ENCODE measurements around the gene SCAP. TPM values are rescaled to one million over a fixed set of nuclear protein-coding genes. Genes with fewer than 3 reads are reported as not detected.
A peak's percentile ranks its signal among the peaks of the same experiment; 100 is the strongest.

SCAP gene
- total and polyA plus RNA-seq, 2 of the 13 experiments (the other 11 are each of a cell fraction or from before 2014, with no cell fraction given) = 40.4 to 53.3 TPM

- no peak for TF ChIP-seq ATF7 (IDR thresholded peaks at IDR 0.05)
- TF ChIP-seq ATF7 (CRISPR knock-in tag; IDR thresholded peaks at IDR 0.05) = no peak
- peak; percentile 88 for TF ChIP-seq NCOA1 (CRISPR knock-in tag; IDR thresholded peaks at IDR 0.05)
- peak; percentile 85 for TF ChIP-seq PHF8 (CRISPR knock-in tag; IDR thresholded peaks at IDR 0.05)
- no peak for TF ChIP-seq IKZF4 (CRISPR knock-in tag; IDR thresholded peaks at IDR 0.05; ENCODE audit: borderline replicate concordance, low read depth, not compliant biosample characterization)
- TF ChIP-seq CCDC6 (CRISPR knock-in tag; IDR thresholded peaks at IDR 0.05) = 0 out of 2 replicates have a peak, but pooled peaks have one; percentile 39
- no peak for TF ChIP-seq PHF5A (CRISPR knock-in tag; IDR thresholded peaks at IDR 0.05; ENCODE audit: low read depth, unreplicated experiment)
- no peak for TF ChIP-seq CHCHD3 (CRISPR knock-in tag; IDR thresholded peaks at IDR 0.05)
- no peak for TF ChIP-seq GPN1 (CRISPR knock-in tag; IDR thresholded peaks at IDR 0.05; ENCODE audit: borderline replicate concordance)
- TF ChIP-seq ATRX (CRISPR knock-in tag; IDR thresholded peaks at IDR 0.05; ENCODE audit: borderline replicate concordance) = no peak
- TF ChIP-seq JARID2 (CRISPR knock-in tag; IDR thresholded peaks at IDR 0.05; ENCODE audit: insufficient replicate concordance) = no peak
- no peak for TF ChIP-seq ZNF644 (CRISPR knock-in tag; IDR thresholded peaks at IDR 0.05; ENCODE audit: low read depth)
- no peak for TF ChIP-seq TEAD2 (CRISPR knock-in tag; IDR thresholded peaks at IDR 0.05)
- no peak for TF ChIP-seq PBX3 (CRISPR knock-in tag; IDR thresholded peaks at IDR 0.05; ENCODE audit: borderline replicate concordance)
- no peak for TF ChIP-seq ZNF460 (CRISPR knock-in tag; IDR thresholded peaks at IDR 0.05; ENCODE audit: borderline replicate concordance)
- TF ChIP-seq ZNF362 (CRISPR knock-in tag; IDR thresholded peaks at IDR 0.05; ENCODE audit: borderline replicate concordance) = peak; percentile 44
- peak; percentile 14; the same call in 1 of the 2 replicates for TF ChIP-seq NCOA2 (CRISPR knock-in tag; IDR thresholded peaks at IDR 0.05)
- no peak; the same call in 1 of the 2 replicates for TF ChIP-seq ZNF616 (CRISPR knock-in tag; IDR thresholded peaks at IDR 0.05; ENCODE audit: low read depth)
- peak; percentile 45 for TF ChIP-seq ZFP90 (CRISPR knock-in tag; IDR thresholded peaks at IDR 0.05; ENCODE audit: borderline replicate concordance)
- TF ChIP-seq AHDC1 (CRISPR knock-in tag; IDR thresholded peaks at IDR 0.05; ENCODE audit: borderline replicate concordance) = peak; percentile 54; the same call in 1 of the 2 replicates
- 0 out of 2 replicates have a peak, but pooled peaks have one; percentile 41 for TF ChIP-seq MED13 (CRISPR knock-in tag; IDR thresholded peaks at IDR 0.05)
Measured at GRCh38 chr3:47380601-47381316, 95.0 kb downstream of the SCAP start, which contains the start of gene PTPN23 (continued).

All from HepG2 (cell line).